Esophagus squamous epithelium (tissue), 4 donors: Measurements from ENCODE around the gene COL1A1.

ENCODE experiments used
- POLR2A ChIP-seq, 4 donors: fragments of 450-650 bp; IDR thresholded peaks; one replicate each; pipeline ENCODE4 v1.6.1; 2017; ENCODE audit warnings: antibody characterized with exemption in 4 of 4, mild to moderate bottlenecking in 4 of 4, moderate library complexity in 3 of 4
- TF ChIP-seq, protein P1 (sequence below), 6 experiments: fragments of 450-650 bp in 4 of 6; fragments of 200-600 bp in 2 of 6; sonication (generic) in 2 of 6; IDR thresholded peaks; one replicate each; pipeline ENCODE4 v1.5.1; 2016 to 2019; ENCODE audit warnings: antibody characterized with exemption in 6 of 6, mild to moderate bottlenecking in 4 of 6, moderate library complexity in 4 of 6

DNA sequence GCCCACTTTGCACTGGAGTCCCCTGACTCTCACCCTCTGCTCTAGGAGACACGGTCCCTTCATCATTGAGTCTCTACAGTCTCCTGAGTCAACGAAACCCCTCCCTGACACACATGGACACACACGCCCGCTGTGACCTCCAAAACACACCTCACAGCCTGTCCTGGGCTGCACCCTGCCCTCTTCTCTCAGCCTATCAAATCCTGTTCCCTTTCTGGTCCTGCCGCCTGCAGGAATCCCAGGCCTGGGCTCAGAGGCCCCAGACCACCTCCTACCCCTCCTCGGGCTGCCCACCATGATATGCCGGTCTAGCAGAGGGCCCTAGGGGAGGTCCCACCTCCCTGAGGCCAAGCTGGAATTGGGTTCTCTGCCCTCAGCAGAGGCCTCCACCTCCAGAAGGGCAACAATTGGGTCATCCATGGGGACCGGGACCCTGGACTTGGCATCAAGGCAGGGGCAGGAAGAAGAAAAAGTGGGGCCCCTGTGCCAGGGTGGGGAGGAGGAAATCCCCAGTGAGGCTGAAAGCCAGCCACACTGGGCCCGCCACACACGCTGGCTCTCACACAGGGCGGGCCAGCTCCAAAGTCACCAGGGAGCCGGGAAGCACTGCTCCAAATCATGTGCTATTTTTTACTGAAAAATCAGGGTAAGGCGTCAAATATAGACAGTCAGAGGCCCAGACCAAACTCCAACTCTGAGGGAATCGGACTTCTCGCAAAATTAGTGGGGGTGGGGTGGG lies 54.3 kb downstream of the COL1A1 start:
- TF ChIP-seq, protein P1, sequence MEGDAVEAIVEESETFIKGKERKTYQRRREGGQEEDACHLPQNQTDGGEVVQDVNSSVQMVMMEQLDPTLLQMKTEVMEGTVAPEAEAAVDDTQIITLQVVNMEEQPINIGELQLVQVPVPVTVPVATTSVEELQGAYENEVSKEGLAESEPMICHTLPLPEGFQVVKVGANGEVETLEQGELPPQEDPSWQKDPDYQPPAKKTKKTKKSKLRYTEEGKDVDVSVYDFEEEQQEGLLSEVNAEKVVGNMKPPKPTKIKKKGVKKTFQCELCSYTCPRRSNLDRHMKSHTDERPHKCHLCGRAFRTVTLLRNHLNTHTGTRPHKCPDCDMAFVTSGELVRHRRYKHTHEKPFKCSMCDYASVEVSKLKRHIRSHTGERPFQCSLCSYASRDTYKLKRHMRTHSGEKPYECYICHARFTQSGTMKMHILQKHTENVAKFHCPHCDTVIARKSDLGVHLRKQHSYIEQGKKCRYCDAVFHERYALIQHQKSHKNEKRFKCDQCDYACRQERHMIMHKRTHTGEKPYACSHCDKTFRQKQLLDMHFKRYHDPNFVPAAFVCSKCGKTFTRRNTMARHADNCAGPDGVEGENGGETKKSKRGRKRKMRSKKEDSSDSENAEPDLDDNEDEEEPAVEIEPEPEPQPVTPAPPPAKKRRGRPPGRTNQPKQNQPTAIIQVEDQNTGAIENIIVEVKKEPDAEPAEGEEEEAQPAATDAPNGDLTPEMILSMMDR (IDR thresholded peaks at IDR 0.05), result no peak
- TF ChIP-seq POLR2A (IDR thresholded peaks at IDR 0.05), result no peak
